CD4-positive, CD25-positive, alpha-beta regulatory T cell (primary cell): ENCODE results near the gene LOXHD1. TPM values are rescaled to one million over a fixed set of nuclear protein-coding genes. Genes with fewer than 3 reads are reported as not detected.

Experiments
- ATAC-seq, 2 donors: fragments of 150-1000 bp; cut with Tn5 transposase; one replicate each; pipeline ENCODE4 v1.10.0; 2021; ENCODE audit warnings: low read depth in 2 of 2, moderate number of reproducible peaks in 2 of 2, moderate library complexity in 1 of 2
- DNase-seq, 3 donors: peaks; one replicate each; pipeline versions ENCODE4 v3.0.0 to v3.0.0-alpha.2; 2012 to 2022; ENCODE audit warnings: mixed read lengths in 1 of 3
- H3K27ac ChIP-seq: one replicate; pipeline ENCODE4 v1.7.0; 2013; ENCODE audit warnings: mild to moderate bottlenecking, low read length; ENCODE audit not compliant: insufficient read depth, poor library complexity, severe bottlenecking
- H3K27me3 ChIP-seq: one replicate; pipeline ENCODE4 v1.7.0; 2013; ENCODE audit warnings: low read length; ENCODE audit not compliant: control insufficient read depth, insufficient read depth
- H3K36me3 ChIP-seq: one replicate; pipeline ENCODE4 v1.7.0; 2013; ENCODE audit warnings: mild to moderate bottlenecking, low read length, moderate library complexity; ENCODE audit not compliant: control insufficient read depth, insufficient read depth
- H3K4me1 ChIP-seq: 2 replicates; pipeline ENCODE4 v1.7.0; 2013; ENCODE audit warnings: mild to moderate bottlenecking, low read length; ENCODE audit not compliant: insufficient read depth, control insufficient read depth, poor library complexity, severe bottlenecking
- H3K4me3 ChIP-seq: one replicate; pipeline ENCODE4 v1.7.0; 2013; ENCODE audit warnings: low read depth, mild to moderate bottlenecking, low read length, moderate library complexity
- H3K9me3 ChIP-seq, 2 experiments: 1 replicate in 1 of 2; 2 replicates in 1 of 2; pipeline ENCODE4 v1.7.0; 2013; ENCODE audit warnings: low read length in 2 of 2, mild to moderate bottlenecking in 1 of 2, moderate library complexity in 1 of 2; ENCODE audit not compliant: control insufficient read depth in 2 of 2
- H3K27ac Mint-ChIP-seq, 3 donors: one replicate each; pipeline ENCODE4 v1.8.0; 2020 to 2022; ENCODE audit warnings: mild to moderate bottlenecking in 3 of 3, mixed read lengths in 3 of 3, moderate library complexity in 2 of 3
- H3K27me3 Mint-ChIP-seq: one replicate; pipeline ENCODE4 v1.8.0; 2022; ENCODE audit warnings: mild to moderate bottlenecking, mixed read lengths
- H3K36me3 Mint-ChIP-seq: one replicate; pipeline ENCODE4 v1.8.0; 2020; ENCODE audit warnings: mixed read lengths
- H3K4me1 Mint-ChIP-seq, 4 donors: one replicate each; pipeline ENCODE4 v1.8.0; 2020 to 2022; ENCODE audit warnings: mixed read lengths in 4 of 4, mild to moderate bottlenecking in 1 of 4
- H3K4me3 Mint-ChIP-seq, 4 donors: one replicate each; pipeline ENCODE4 v1.8.0; 2020 to 2022; ENCODE audit warnings: mild to moderate bottlenecking in 4 of 4, mixed read lengths in 4 of 4, moderate library complexity in 3 of 4
- H3K9me3 Mint-ChIP-seq, 7 donors: one replicate each; pipeline ENCODE4 v1.8.0; 2020 to 2022; ENCODE audit warnings: mixed read lengths in 7 of 7, mild to moderate bottlenecking in 3 of 7, moderate library complexity in 2 of 7
- polyA plus RNA-seq, 4 donors: library from polyadenylated mRNA; unstranded; fragments of 300-500 nt; fragmentation: Illumina TruSeq; gene quantifications; one replicate each; pipeline ENCODE4 v1.2.3, GENCODE V29; 2021
- total RNA-seq: library from RNA; stranded (reverse); gene quantifications from one replicate; pipeline ENCODE4 v1.2.3, GENCODE V29; 2022

LOXHD1 gene
- total and polyA plus RNA-seq, 5 donors from 2014 or later, result not detected

DNA sequence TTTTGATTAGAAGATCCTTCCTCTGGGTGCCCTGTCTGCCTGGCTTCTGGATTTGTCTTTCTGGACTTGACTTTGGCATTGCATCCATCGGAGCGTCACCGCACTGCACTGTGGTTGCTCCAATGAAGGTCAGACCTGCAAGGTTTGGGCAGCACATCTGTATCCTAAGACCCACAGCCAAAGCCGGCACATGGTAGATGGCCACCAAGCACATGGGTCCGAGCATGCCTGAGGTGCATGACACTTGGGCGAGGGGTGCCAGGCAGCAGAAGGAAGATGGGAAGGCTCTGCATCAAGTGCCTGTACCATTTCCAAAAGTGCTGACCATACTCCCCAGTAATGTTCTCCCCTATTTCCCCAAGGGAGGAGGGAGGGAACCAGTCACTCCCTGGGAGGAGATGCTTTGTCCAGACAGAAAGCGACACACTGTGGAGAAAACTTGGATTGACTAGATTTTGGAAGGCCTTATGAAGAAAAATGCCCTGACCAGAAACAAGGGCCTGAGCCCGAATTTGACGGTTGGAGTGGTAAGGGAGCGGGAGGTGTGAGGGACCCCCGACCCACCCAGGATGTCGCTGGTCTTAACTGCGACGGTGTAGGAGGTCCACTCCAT is 149.9 kb downstream of the LOXHD1 start:
- no peak overlapping the region for H3K4me3 ChIP-seq
- no peaks in the 10 kb centered on the region for H3K9me3 ChIP-seq
- H3K4me1 ChIP-seq, result no peaks in the 10 kb centered on the region
- Mint-ChIP-seq H3K36me3 (no peaks in the 10 kb centered on the region), H3K27ac (no peak overlapping the region), H3K27me3 (peaks cover 2% of the 10 kb centered on the region), H3K9me3 (peaks cover 0 to 4% (median 0%) of the 10 kb centered on the region in 7 donors), H3K4me1 (no peaks in the 10 kb centered on the region), H3K4me3 (no peak overlapping the region)
- DNase-seq (no peak), ATAC-seq (no peak)
- H3K27me3 ChIP-seq, result no peaks in the 10 kb centered on the region
- no peak overlapping the region for H3K27ac ChIP-seq
- no peaks in the 10 kb centered on the region for H3K36me3 ChIP-seq

GRCh38 chr18:46502444-46502843 is 154.6 kb downstream of the LOXHD1 start:
- Histone ChIP-seq H3K4me1 (no peaks in the 10 kb centered on the region), H3K27me3 (peaks cover 2% of the 10 kb centered on the region), H3K36me3 (no peaks in the 10 kb centered on the region), H3K9me3 (no peaks in the 10 kb centered on the region), H3K4me3 (no peak overlapping the region), H3K27ac (no peak overlapping the region)
- Mint-ChIP-seq H3K27ac (no peak overlapping the region), H3K9me3 (peaks cover 0 to 2% (median 0%) of the 10 kb centered on the region in 7 donors), H3K4me1 (no peaks in the 10 kb centered on the region), H3K4me3 (no peak overlapping the region), H3K27me3 (peaks cover 6% of the 10 kb centered on the region), H3K36me3 (no peaks in the 10 kb centered on the region)
- peak in 1 of 3 donors; percentile 4 for DNase-seq
- no peak for ATAC-seq

DNA sequence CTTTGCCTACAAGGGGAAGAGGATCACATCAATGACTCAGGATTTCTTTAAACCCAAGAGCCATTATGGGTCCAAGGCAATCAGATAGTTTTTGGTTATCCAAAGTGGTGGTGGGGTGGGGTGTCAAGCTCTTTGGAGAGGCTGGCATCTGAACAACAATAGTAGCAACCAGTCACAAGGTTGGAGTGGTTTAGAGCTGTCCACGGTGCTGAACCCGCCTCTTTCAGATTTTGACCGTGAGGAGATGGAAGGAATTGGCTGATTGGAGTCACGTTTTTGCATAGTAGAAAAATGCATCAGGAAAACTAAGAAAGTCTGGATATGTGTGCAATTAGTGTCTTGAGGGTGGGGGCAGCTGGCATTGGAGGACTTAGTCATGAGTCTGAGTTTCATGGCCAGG is 159.9 kb downstream of the LOXHD1 start:
- H3K4me1 ChIP-seq, result no peaks in the 10 kb centered on the region
- H3K4me3 ChIP-seq, result no peak overlapping the region
- H3K27me3 Mint-ChIP-seq, result peaks cover 10% of the 10 kb centered on the region
- H3K9me3 Mint-ChIP-seq, result peaks cover 0 to 3% (median 1%) of the 10 kb centered on the region in 7 donors
- no peaks in the 10 kb centered on the region for H3K36me3 Mint-ChIP-seq
- DNase-seq (peak in 1 of 3 donors; percentile 15), ATAC-seq (no peak)
- no peaks in the 10 kb centered on the region for H3K36me3 ChIP-seq
- no peaks in the 10 kb centered on the region for H3K4me1 Mint-ChIP-seq
- peaks cover 2% of the 10 kb centered on the region for H3K27me3 ChIP-seq
- H3K27ac ChIP-seq, result no peak overlapping the region
- peak overlapping the region in 1 of 3 donors; percentile 5 for H3K27ac Mint-ChIP-seq
- H3K9me3 ChIP-seq, result no peaks in the 10 kb centered on the region
- no peak overlapping the region for H3K4me3 Mint-ChIP-seq

GRCh38 chr18:46488471-46489213 is 168.4 kb downstream of the LOXHD1 start:
- no peaks in the 10 kb centered on the region for H3K36me3 Mint-ChIP-seq
- peaks cover 4% of the 10 kb centered on the region for H3K27me3 Mint-ChIP-seq
- Histone ChIP-seq H3K27me3 (peaks cover 4% of the 10 kb centered on the region), H3K4me1 (no peaks in the 10 kb centered on the region), H3K4me3 (no peak overlapping the region), H3K36me3 (no peaks in the 10 kb centered on the region), H3K9me3 (no peaks in the 10 kb centered on the region), H3K27ac (no peak overlapping the region)
- ATAC-seq (no peak), DNase-seq (no peak)
- no peaks in the 10 kb centered on the region for H3K4me1 Mint-ChIP-seq
- H3K9me3 Mint-ChIP-seq, result peaks cover 0 to 2% (median 1%) of the 10 kb centered on the region in 7 donors
- H3K27ac Mint-ChIP-seq, result no peak overlapping the region
- no peak overlapping the region for H3K4me3 Mint-ChIP-seq

DNA sequence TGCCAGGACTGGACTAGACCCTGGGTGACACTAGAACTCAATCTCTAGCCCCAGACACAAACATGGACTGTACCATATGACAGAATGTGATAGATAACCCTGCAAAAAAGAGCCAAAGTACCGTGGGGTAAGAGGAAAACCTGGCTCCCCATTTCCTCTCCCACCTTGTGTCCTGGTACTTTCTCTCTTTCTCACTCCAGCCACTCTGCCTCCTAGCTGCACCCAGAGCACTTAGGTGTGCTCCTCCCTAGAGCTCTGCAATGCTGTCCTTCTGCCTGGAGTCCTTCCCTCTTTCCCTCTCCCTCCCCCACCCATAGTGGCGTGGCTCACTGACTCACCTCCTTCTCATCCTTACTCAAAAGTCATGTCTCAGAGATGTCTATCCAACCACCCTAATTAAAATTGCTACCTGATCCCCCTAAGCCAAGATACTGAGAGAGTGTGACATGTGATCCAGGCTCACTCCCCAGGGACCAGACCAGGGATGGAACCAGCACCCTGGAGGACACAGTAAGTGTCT is 171.3 kb downstream of the LOXHD1 start:
- no peak overlapping the region for H3K4me3 Mint-ChIP-seq

DNA sequence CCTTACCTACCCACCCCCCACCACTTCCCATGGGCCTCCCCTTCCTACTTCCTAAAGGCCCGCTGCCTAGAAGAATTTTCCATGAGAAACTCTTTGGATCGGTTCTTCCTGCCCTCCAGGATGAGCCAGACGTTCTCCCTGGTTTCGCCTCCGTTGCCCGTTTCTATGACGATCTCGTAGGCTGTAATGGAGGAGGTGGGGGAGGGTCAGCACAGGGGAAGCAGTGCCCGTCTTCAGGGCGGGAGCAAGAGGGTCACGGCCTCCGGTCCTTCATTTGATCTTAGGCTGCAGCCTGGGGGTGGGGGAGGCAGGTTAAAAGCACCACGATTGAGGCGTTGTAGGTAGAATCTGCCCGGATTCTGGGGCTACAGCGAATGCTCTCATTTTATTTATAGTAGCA is 172.0 kb downstream of the LOXHD1 start:
- Mint-ChIP-seq H3K4me3 (no peak overlapping the region), H3K27ac (no peak overlapping the region), H3K36me3 (no peaks in the 10 kb centered on the region), H3K4me1 (peaks cover 0 to 4% (median 0%) of the 10 kb centered on the region in 4 donors), H3K27me3 (peaks cover 4% of the 10 kb centered on the region), H3K9me3 (no peaks in the 10 kb centered on the region)
- peaks cover 4% of the 10 kb centered on the region for H3K27me3 ChIP-seq
- H3K4me1 ChIP-seq, result no peaks in the 10 kb centered on the region
- DNase-seq (no peak), ATAC-seq (no peak)
- no peak overlapping the region for H3K4me3 ChIP-seq
- no peaks in the 10 kb centered on the region for H3K36me3 ChIP-seq
- H3K9me3 ChIP-seq, result no peaks in the 10 kb centered on the region
- no peak overlapping the region for H3K27ac ChIP-seq

More for the DNA sequence above, 171.3 kb downstream of the LOXHD1 start:
- Histone ChIP-seq H3K36me3 (no peaks in the 10 kb centered on the region), H3K27ac (no peak overlapping the region), H3K4me1 (no peaks in the 10 kb centered on the region), H3K9me3 (no peaks in the 10 kb centered on the region), H3K4me3 (no peak overlapping the region), H3K27me3 (peaks cover 4% of the 10 kb centered on the region)
- no peaks in the 10 kb centered on the region for H3K36me3 Mint-ChIP-seq
- peaks cover 4% of the 10 kb centered on the region for H3K27me3 Mint-ChIP-seq
- peaks cover 0 to 4% (median 0%) of the 10 kb centered on the region in 4 donors for H3K4me1 Mint-ChIP-seq
- peaks cover 0 to under 1% (median 0%) of the 10 kb centered on the region in 7 donors for H3K9me3 Mint-ChIP-seq
- ATAC-seq (no peak), DNase-seq (no peak)
- H3K27ac Mint-ChIP-seq, result no peak overlapping the region

- H3K27me3 Mint-ChIP-seq, result peaks cover 4% of the 10 kb centered on the region
- Histone ChIP-seq H3K4me3 (no peak overlapping the region), H3K9me3 (no peaks in the 10 kb centered on the region), H3K27me3 (peaks cover 4% of the 10 kb centered on the region), H3K36me3 (no peaks in the 10 kb centered on the region), H3K4me1 (no peaks in the 10 kb centered on the region), H3K27ac (no peak overlapping the region)
- DNase-seq (no peak), ATAC-seq (no peak)
- H3K27ac Mint-ChIP-seq, result no peak overlapping the region
- peaks cover 0 to 4% (median 0%) of the 10 kb centered on the region in 4 donors for H3K4me1 Mint-ChIP-seq
- H3K36me3 Mint-ChIP-seq, result no peaks in the 10 kb centered on the region
- no peaks in the 10 kb centered on the region for H3K9me3 Mint-ChIP-seq
- no peak overlapping the region for H3K4me3 Mint-ChIP-seq
Observed at GRCh38 chr18:46482831-46483230, 174.2 kb downstream of the LOXHD1 start.
